ENCODE results near the gene ANO8.

ANO8 gene

GRCh38 chr19:17337675-17338432, 3.2 kb upstream of the ANO8 start:
- peak overlapping the region; percentile 77 for H3K4me3 ChIP-seq (ENCODE audit: insufficient read depth, low read depth, low read length, poor library complexity, severe bottlenecking)
- no peak for DNase-seq
- peak overlapping the region; percentile 55 for H3K27ac ChIP-seq (ENCODE audit: insufficient read depth, low read length, poor library complexity, severe bottlenecking)
- H3K27me3 ChIP-seq (replicated peaks; ENCODE audit: control insufficient read depth, insufficient read depth, low read length, poor library complexity, severe bottlenecking), result no peaks in the 10 kb centered on the region
- H3K36me3 ChIP-seq (ENCODE audit: control insufficient read depth, insufficient read depth, low read length), result peaks cover 6% of the 10 kb centered on the region
- H3K4me1 ChIP-seq (ENCODE audit: control insufficient read depth, insufficient read depth, low read length, poor library complexity, severe bottlenecking), result peaks cover 35% of the 10 kb centered on the region
- no peaks in the 10 kb centered on the region for H3K9me3 ChIP-seq (ENCODE audit: control insufficient read depth, low read length)

GRCh38 chr19:17336872-17337674, 2.4 kb upstream of the ANO8 start, which contains the start of gene GTPBP3:
Gene GTPBP3 (plus strand): TSS chr19:17337553. CDS start chr19:17337612, 59 bp downstream.
- Histone ChIP-seq H3K4me1 (ENCODE audit: control insufficient read depth, insufficient read depth, low read length, poor library complexity, severe bottlenecking) (peaks cover 35% of the 10 kb centered on the region), H3K36me3 (ENCODE audit: control insufficient read depth, insufficient read depth, low read length) (peaks cover 6% of the 10 kb centered on the region), H3K4me3 (ENCODE audit: insufficient read depth, low read depth, low read length, poor library complexity, severe bottlenecking) (peak within 1 kb of the TSS; percentile 77), H3K27me3 (replicated peaks; ENCODE audit: control insufficient read depth, insufficient read depth, low read length, poor library complexity, severe bottlenecking) (no peaks in the 10 kb centered on the region), H3K9me3 (ENCODE audit: control insufficient read depth, low read length) (no peaks in the 10 kb centered on the region), H3K27ac (ENCODE audit: insufficient read depth, low read length, poor library complexity, severe bottlenecking) (peak within 1 kb of the TSS; percentile 69)
- DNase-seq, result peak; percentile 87 to 95 (median 95)

GRCh38 chr19:17335575-17335974, 920 bp upstream of the ANO8 start:
- no peaks in the 10 kb centered on the region for H3K27me3 ChIP-seq (replicated peaks; ENCODE audit: control insufficient read depth, insufficient read depth, low read length, poor library complexity, severe bottlenecking)
- peaks cover 35% of the 10 kb centered on the region for H3K4me1 ChIP-seq (ENCODE audit: control insufficient read depth, insufficient read depth, low read length, poor library complexity, severe bottlenecking)
- H3K9me3 ChIP-seq (ENCODE audit: control insufficient read depth, low read length), result no peaks in the 10 kb centered on the region
- DNase-seq, result no peak
- no peaks in the 10 kb centered on the region for H3K36me3 ChIP-seq (ENCODE audit: control insufficient read depth, insufficient read depth, low read length)
- no peak overlapping the region for H3K27ac ChIP-seq (ENCODE audit: insufficient read depth, low read length, poor library complexity, severe bottlenecking)
- peak overlapping the region; percentile 81 for H3K4me3 ChIP-seq (ENCODE audit: insufficient read depth, low read depth, low read length, poor library complexity, severe bottlenecking)

DNA sequence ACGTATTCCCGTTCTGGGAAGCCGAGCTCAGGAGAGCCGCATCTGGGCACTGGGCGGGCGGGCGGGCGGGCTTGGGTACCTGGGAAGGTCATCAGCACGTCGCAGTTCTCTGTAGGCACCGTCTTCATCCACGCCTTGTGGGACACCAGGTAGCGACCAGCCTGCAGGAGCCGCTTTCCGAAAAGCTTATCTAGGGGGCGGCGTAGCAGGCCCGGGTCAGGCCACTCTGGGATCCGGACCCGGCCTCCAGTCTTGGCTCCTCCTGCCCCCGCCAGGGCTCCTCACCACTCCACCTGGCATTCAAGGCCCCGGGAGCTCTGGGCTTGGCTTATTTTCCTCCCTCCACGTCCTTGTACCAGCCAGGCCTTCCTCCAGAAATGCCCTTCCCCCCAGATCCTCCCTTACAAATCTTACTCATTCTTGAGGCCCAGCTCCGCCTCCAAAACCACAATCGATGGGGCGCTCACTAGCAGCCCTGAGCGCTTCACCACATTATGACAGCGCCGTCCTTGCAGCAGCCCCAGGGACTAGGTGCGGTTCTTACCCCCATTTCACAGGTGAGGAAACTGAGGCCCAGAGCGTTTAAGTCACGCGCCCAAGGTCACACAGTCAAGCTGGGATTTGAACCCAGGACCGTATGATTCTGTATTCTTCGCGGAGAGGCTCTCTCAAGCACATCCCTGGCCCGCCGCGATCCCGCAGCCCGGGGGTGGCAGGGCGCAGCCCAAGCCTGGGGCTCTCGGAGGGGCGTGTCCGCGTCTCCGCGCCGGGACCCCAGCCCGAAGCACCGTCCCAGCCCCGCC, 843 bp downstream of the ANO8 start:
- Histone ChIP-seq H3K4me3 (ENCODE audit: insufficient read depth, low read depth, low read length, poor library complexity, severe bottlenecking) (peak overlapping the region; percentile 81), H3K27me3 (replicated peaks; ENCODE audit: control insufficient read depth, insufficient read depth, low read length, poor library complexity, severe bottlenecking) (no peaks in the 10 kb centered on the region), H3K4me1 (ENCODE audit: control insufficient read depth, insufficient read depth, low read length, poor library complexity, severe bottlenecking) (peaks cover 41% of the 10 kb centered on the region), H3K9me3 (ENCODE audit: control insufficient read depth, low read length) (no peaks in the 10 kb centered on the region), H3K36me3 (ENCODE audit: control insufficient read depth, insufficient read depth, low read length) (no peaks in the 10 kb centered on the region), H3K27ac (ENCODE audit: insufficient read depth, low read length, poor library complexity, severe bottlenecking) (peak overlapping the region; percentile 66)
- DNase-seq, result peak; percentile 44 to 61 (median 45)

DNA sequence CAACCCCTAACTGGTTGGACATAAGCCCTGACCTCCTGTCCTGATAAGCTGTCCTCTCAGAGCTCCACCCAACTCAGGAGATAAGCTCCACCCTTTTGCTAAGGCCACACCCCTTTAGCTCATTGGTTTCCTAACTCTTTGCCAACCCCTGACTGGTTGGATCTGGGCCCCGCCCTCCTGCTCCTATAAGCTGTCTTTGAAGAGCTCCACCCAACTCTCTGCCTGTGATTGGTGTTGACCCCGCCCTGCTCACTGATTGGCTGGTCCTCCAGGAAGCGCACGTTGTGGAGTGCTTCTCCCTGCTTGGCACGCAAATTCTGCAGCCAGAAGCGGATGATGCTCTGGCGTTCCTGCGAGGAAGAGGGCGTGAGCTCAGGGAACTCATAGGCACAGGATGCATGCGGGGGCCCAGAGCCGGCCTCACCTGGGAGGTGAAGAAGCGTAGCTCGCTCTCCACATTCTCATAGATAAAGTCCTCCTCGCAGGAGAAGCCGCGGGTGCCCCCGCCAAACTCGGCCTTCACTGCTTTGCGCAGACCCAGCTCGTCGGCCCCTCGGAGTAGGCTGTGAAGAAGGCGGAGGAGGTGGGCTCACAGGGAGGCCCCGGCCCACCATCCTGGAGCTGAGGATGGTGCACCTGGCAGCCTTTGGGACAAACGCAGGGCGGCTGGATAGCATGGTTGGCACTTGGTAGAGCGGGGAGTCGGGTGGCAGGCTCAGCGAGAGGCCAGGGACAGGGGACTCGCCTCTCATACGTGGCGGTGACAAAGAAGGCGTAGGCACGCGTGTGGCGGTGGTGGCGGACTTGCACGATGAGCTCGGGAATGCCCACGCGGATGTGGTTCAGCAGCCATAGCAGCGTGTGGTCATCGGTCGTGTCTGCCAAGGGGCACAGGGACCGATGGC, 1.7 kb downstream of the ANO8 start:
- Histone ChIP-seq H3K9me3 (ENCODE audit: control insufficient read depth, low read length) (no peaks in the 10 kb centered on the region), H3K27ac (ENCODE audit: insufficient read depth, low read length, poor library complexity, severe bottlenecking) (no peak overlapping the region), H3K4me3 (ENCODE audit: insufficient read depth, low read depth, low read length, poor library complexity, severe bottlenecking) (no peak overlapping the region), H3K4me1 (ENCODE audit: control insufficient read depth, insufficient read depth, low read length, poor library complexity, severe bottlenecking) (peaks cover 37% of the 10 kb centered on the region), H3K36me3 (ENCODE audit: control insufficient read depth, insufficient read depth, low read length) (no peaks in the 10 kb centered on the region), H3K27me3 (replicated peaks; ENCODE audit: control insufficient read depth, insufficient read depth, low read length, poor library complexity, severe bottlenecking) (no peaks in the 10 kb centered on the region)
- DNase-seq, result no peak

DNA sequence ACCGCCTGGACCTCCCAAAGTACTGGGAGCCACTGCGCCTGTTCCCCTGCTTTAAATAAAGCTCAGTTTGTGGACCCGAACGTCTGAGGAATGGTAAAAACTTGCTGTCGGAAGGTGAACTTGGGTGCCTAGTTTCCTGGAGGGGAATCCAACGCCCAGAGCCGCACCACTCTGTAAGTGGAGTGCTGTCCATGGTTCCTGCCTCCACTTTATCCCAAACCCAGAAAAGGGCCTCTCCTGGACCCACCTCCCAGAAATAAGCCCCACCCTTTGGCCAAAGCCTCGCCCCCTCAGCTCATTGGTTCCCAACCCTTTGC, 2.3 kb downstream of the ANO8 start:
- no peak overlapping the region for H3K4me3 ChIP-seq (ENCODE audit: insufficient read depth, low read depth, low read length, poor library complexity, severe bottlenecking)
- H3K4me1 ChIP-seq (ENCODE audit: control insufficient read depth, insufficient read depth, low read length, poor library complexity, severe bottlenecking), result peaks cover 37% of the 10 kb centered on the region
- H3K9me3 ChIP-seq (ENCODE audit: control insufficient read depth, low read length), result no peaks in the 10 kb centered on the region
- no peak overlapping the region for H3K27ac ChIP-seq (ENCODE audit: insufficient read depth, low read length, poor library complexity, severe bottlenecking)
- no peaks in the 10 kb centered on the region for H3K36me3 ChIP-seq (ENCODE audit: control insufficient read depth, insufficient read depth, low read length)
- H3K27me3 ChIP-seq (replicated peaks; ENCODE audit: control insufficient read depth, insufficient read depth, low read length, poor library complexity, severe bottlenecking), result no peaks in the 10 kb centered on the region
- no peak for DNase-seq

DNA sequence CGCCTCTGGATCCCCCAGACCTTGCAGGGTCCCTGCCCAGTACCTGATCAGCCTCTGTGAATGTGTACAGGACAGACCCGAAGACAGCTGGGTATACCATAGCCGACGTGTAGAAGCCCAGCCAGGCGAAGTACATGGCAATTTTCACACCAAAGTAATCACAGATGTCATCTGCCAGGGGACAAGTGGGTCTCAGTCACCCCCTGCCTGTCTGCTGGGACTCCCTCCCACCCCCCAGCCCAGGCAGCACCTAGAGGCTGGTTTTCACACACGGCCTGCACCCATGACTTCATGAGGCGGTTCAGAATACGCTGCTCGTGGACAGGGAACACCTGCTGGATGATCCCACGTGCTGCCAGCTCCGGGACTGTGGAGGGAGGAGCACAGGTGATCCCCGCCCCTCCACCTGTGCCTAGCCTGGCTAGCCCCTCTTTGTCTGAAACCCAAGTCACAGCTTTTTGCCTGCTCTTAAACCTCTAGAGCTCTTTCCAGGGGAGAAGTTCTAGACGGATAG, 3.6 kb downstream of the ANO8 start:
- no peaks in the 10 kb centered on the region for H3K27me3 ChIP-seq (replicated peaks; ENCODE audit: control insufficient read depth, insufficient read depth, low read length, poor library complexity, severe bottlenecking)
- H3K27ac ChIP-seq (ENCODE audit: insufficient read depth, low read length, poor library complexity, severe bottlenecking), result no peak overlapping the region
- H3K36me3 ChIP-seq (ENCODE audit: control insufficient read depth, insufficient read depth, low read length), result no peaks in the 10 kb centered on the region
- no peak for DNase-seq
- peaks cover 30% of the 10 kb centered on the region for H3K4me1 ChIP-seq (ENCODE audit: control insufficient read depth, insufficient read depth, low read length, poor library complexity, severe bottlenecking)
- H3K9me3 ChIP-seq (ENCODE audit: control insufficient read depth, low read length), result no peaks in the 10 kb centered on the region
- H3K4me3 ChIP-seq (ENCODE audit: insufficient read depth, low read depth, low read length, poor library complexity, severe bottlenecking), result no peak overlapping the region

GRCh38 chr19:17330262-17331044, 4.2 kb downstream of the ANO8 start:
- Histone ChIP-seq H3K4me3 (ENCODE audit: insufficient read depth, low read depth, low read length, poor library complexity, severe bottlenecking) (no peak overlapping the region), H3K36me3 (ENCODE audit: control insufficient read depth, insufficient read depth, low read length) (no peaks in the 10 kb centered on the region), H3K4me1 (ENCODE audit: control insufficient read depth, insufficient read depth, low read length, poor library complexity, severe bottlenecking) (peaks cover 29% of the 10 kb centered on the region), H3K9me3 (ENCODE audit: control insufficient read depth, low read length) (no peaks in the 10 kb centered on the region), H3K27me3 (replicated peaks; ENCODE audit: control insufficient read depth, insufficient read depth, low read length, poor library complexity, severe bottlenecking) (no peaks in the 10 kb centered on the region), H3K27ac (ENCODE audit: insufficient read depth, low read length, poor library complexity, severe bottlenecking) (no peak overlapping the region)
- DNase-seq, result no peak
